Forelimb muscle (tissue), 1 donor: ENCODE measurements around the gene SFXN5. TPM values are rescaled to one million over a fixed set of nuclear protein-coding genes. Genes with fewer than 3 reads are reported as not detected.

Source experiments
- DNase-seq: peaks from one replicate; pipeline ENCODE4 v3.0.0-alpha.2; 2013; ENCODE audit warnings: low read depth
- polyA plus RNA-seq: library from polyadenylated mRNA; unstranded; fragments of 120-200 nt; gene quantifications from one replicate; pipeline ENCODE4 v1.2.1, GENCODE V29; 2013; ENCODE audit not compliant: insufficient read length

SFXN5 gene
- polyA plus RNA-seq, 1 donor: 6.8 TPM

GRCh38 chr2:72979896-72980295 is 91.6 kb downstream of the SFXN5 start:
- no peak for DNase-seq

GRCh38 chr2:72975017-72975416 is 96.5 kb downstream of the SFXN5 start:
- no peak for DNase-seq

DNA sequence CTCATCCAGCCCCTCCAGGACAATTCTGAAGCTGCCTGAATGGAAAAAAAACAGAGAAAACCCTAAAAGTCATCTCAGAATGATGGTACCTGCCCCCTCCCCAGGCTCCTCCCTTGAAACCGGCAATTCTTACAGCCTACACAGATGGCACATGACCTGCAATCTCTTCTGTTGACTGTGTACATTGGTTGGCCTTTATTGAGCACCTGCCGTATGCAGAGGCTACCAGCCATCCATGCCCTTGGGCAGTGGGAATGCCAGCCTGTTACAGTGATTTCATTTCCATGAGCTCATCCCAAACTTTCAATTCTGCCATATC is 97.1 kb downstream of the SFXN5 start:
- no peak for DNase-seq

DNA sequence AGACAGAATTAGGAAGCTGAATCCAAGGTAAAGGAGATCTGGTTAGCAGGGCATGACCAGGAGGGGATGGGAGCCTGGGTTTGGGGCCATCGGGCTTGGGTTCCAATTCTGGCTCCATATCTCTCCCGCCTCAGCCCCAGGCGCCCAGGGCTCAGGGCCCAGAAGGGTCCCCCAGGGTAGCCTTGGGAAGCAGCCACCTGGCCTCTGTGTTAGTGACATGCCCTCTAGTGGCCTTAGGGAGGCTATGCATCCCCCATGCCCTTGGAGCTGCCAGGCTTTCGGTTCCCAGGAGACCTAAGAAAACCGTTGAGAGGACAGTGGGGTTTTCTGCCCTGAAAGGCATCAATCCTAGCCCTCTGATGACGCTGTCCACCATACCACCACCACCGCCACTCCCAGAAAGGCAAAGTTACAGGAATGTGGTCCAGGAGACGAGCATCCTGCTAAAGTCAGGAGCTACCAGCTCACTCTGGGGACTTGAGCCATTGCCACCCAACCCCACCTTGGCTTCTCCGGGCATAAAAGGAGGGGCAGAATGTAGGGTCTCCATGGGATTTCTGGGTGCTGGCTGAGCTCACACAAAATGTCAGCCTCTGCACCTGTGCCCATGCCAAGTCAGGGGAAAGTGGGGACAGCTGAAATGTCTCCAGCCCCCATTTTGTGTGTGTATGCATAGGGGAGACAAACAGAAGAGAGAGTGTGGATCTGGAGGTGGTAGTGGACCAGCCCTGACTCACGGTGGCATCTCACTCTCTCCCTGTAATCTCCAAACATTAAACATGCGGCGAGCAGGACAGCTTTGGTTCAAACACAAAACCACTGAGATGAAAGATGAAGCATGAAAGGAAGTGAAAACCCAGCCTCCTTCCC is 97.7 kb downstream of the SFXN5 start:
- DNase-seq: no peak

- no peak for DNase-seq
Observed at GRCh38 chr2:72973137-72973535, 98.4 kb downstream of the SFXN5 start.

DNA sequence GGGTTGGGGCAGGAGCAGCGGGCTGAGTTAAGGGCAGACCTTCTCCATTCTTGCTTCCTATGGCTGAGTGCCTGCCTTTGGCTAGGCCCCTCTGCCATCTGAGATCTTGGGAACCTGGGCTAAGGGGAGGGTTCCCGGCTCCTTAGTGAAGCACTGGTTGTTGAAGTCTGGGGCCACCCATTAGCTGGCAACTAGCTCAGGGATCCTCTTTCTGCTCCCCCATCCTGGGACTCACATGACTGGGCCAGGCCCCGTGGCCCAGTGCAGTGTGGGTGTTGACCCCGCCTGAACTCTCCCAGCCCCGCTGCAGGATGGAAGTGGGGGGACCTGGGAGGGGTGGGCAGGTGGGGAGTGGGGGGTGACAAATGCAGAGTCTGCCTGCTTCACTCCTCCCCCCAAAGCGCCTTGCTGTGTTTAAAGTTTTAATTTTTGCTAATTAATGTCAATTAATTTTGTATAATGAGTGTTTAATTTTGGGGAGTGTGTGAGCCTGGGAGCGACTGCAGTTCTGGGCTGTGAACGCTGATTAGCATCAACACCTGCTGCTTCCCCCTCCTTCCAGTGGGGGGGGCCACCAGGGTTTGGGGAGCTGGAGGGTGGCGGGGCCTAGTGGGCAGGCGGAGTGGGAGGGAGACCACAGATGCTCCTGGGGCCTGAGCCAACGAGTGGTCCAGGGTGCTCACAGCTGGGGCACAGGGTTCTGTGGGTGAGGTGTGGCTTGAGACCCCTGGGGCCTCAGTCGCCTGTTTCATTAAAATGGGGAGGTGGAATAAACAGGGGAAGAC is 99.0 kb downstream of the SFXN5 start:
- DNase-seq: no peak

DNA sequence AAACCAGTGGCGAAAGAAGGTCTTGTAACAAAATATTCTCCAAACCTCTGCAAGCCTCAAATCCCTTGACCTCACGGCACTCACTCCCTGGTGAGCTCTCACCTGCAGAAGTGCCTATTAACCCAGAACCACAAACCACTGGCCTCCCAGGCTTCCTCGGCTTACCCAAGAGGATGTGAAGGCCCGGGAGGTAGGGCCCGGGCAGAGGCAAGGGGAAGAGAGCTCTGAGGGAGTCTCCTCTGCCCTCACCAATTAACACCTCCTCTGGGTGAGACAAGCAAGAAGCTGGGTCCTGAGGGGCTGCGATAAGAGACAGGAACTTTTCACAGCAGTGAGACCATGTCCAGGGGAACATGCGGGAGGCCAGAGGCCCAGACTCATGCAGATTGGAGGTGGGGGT is 100.5 kb downstream of the SFXN5 start:
- no peak for DNase-seq

DNA sequence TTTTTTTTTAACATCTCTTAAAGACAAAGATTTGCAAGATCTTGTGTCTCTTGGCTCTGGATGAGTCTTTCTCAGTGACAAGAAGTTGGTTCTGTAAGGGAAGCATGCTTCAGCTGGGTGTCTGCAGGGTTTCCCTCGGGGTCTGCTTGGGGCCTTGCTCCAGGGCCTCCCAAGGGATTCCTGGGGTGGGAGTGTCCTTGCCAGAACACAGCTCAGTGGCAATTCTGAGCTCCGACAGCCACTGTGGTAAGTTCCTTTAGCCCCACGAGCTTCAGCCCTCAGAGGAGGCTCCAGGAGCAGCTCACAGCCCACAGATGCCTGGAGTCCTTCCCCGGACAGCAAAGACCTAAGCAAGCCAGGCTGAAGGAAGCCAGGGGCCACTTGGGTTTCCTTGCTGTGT is 101.8 kb downstream of the SFXN5 start:
- no peak for DNase-seq

- DNase-seq: no peak
Observed at GRCh38 chr2:72968286-72968685, 103.2 kb downstream of the SFXN5 start.

DNA sequence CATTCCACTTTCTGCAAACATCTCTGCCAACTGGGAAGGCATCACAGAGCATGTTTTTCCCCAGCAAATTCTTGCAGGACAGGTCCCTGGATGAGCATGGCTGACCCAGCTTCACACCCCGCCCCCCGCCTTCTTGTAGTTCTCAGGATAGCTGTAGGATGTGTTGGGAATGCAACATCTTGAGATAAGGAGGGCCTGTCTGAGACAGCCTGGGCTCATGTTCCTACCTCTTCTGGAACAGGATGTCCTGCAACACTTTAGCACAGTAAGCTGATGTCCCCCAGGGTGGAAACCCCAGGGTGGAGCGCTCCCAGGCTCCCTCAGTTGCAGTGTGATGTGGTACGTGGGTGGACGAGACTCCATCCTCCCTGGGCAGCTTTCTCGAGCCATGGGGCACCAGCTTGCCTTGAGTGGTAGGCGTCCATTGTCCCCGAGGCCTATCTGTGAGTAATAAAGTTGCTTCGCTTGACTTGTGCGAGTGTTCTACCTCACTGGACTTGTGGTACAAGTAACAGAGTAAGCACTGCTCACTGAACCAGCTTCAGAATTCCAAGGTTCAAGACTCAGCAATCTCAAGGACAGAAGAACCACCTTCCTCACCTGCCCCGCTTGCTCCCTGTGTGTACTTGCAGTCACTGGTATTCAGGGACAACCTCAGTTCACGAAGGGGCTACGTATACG is 105.6 kb downstream of the SFXN5 start:
- DNase-seq: no peak

DNA sequence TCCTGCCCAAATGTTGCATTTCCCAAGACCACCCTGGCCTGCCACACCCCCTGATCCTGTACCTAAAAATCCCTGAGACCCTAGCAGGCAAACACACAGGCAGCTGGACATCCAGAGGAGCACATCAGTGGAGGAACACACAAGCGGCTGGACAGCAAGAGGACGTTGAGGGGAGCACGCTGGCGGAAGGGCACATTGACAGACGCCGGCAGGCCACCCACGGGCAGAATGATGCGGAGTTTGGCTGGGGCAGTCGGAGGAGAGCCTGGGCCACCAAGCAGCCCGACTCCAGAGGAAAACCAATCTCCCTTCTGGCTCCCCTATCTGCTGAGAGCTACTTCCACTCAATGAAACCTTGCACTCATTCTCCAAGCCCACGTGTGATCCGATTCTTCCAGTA is 106.5 kb downstream of the SFXN5 start:
- DNase-seq: no peak

GRCh38 chr2:72964146-72964525 is 107.4 kb downstream of the SFXN5 start:
- no peak for DNase-seq

GRCh38 chr2:72963423-72964145 is 107.9 kb downstream of the SFXN5 start:
- DNase-seq: no peak

DNA sequence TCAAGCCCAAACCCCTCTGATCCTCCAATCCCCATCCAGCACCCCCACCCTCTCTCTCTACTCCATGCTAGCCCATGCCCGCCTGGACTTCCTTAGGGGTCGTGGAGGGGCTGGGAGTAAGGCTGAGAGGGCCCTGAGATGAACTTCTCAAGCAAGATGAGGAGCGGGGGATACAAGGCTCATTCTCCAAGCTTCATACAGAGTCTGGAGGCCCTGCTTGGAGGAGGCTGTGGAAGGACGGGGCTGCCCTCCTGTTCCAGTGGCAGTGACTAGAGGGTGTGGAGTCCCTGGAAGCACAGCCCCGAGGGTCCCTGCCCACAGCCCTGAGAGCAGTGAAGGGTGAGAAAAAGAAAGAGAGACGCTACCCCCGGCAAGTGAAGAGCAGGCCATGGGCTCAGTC is 108.6 kb downstream of the SFXN5 start:
- no peak for DNase-seq

- DNase-seq: no peak
Observed at GRCh38 chr2:72961853-72962468, 109.6 kb downstream of the SFXN5 start.

- DNase-seq: no peak
Observed at GRCh38 chr2:72961036-72961720, 110.3 kb downstream of the SFXN5 start.

DNA sequence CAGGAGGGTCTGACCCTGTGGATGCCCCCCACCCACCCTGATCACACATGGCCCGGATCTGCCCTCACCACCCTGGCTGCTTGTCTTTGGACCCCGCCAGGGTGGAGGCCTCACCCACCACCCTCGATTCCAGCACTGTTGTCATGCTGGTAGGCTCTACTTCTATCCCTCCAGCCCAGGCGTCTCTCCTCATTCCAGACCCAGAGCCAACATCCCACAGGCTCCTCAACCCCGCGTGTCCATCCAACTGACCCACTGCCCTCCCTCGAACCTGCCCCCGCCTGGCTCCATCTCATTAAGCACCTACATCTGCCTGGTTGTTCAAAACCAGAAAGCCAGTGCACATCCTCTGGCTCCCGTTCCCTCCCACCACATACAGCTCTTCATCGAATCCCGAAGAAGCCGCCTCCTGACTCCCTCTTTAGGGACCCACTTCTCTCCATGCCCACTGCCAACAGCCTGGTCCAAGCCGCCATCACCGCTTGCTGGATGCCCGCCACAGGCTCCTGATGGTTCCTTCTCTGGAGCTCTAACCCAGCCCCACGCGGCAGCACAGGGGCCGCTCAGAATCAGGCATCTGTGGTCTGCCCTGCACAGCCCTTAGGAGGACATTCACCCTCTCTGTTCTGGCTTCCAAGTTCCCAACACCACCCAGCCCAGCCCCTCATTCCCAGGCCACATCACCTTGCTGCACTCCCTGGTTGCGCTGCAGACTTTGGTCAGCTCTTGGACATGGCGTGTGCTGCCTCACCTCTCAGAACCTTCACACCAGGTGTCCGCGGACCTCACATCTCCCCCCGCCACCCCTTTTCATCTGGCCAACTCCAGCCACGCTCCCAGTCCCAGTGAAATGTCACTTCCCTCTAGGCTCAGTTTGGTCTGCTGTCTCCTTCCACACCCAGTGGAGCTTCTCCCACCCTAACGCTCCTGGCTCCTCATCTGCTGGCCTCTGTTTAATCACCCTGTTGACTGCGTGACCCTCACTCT is 111.2 kb downstream of the SFXN5 start:
- no peak for DNase-seq

DNA sequence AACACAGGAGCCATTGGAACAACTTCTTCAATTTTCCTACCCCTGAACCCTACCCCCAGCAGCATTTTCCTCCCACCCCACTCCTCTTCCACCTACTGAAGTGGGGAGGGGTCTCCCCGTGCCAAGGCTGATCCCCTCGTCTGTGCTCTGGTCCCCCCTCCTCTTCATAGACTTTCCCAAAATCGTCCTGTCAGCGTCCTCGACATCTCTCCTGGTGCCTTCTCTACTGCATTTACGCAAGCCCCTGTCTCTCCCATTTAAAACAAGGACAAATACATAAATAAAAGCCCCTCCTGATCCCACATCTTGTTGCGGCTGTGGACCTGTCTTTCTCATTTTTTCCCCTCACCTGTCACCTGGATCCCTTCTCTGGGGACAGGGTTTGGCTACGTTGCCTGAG is 112.0 kb downstream of the SFXN5 start:
- no peak for DNase-seq

DNA sequence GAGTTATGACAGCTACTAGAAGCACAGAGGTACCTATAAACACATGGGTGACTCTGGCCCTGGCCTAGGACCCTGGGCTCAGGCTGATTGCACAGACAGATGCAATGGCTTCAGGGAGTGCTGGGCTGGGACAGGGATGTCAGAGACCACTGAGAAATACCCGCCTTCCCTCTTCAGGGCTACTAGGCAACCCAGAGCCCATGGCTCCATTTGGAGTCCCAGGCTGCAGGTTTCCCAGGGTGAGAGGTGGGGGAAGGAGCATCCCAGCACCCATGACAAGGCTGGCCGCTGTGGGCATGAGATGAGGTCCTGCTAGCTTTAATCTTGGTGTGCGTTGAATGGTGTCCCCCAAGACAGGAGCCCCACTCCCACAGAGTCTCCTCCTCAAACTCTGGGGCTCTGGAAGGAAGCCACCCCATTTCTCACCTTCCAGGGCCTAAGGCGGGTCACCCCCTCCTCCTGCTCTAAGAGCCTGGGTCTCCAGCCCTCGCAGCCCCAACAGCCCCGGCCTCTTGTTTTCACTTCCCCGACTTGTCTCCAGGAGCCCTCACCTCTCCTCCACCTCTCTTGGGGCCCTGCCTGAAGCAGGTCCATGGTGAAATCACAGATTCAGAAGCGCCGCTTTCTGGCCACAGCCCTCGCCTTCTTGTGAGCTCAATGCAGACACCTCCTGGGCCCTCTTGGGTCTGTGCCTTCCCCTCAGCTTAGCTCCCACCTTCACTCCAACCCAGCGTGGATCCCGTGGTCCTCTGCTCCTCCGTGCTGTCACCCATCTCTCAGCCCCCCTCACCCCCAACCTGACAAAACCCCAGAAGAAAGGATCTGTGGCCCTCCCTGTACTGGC is 112.7 kb downstream of the SFXN5 start:
- no peak for DNase-seq
